Measurements from ENCODE around the gene IRF1. TPM values are rescaled to one million over a fixed set of nuclear protein-coding genes. Genes with fewer than 3 reads are reported as not detected.

IRF1 gene
- total and polyA plus RNA-seq, 7 donors, result 15.3 to 169 (median 37.2) TPM

- DNase-seq, result no peak
- no peaks in the 10 kb centered on the region for H3K27me3 ChIP-seq
- no peaks in the 10 kb centered on the region for H3K9me3 ChIP-seq
- intact Hi-C loops (cut with DNase I), result loop anchor here (5.0 kb wide), 1 partner anchor 317 kb away; no protein-coding TSS in a partner anchor
- 24 to 62% methylated on average over 2 of the region's 2 CpGs for WGBS, 2 donors
- no peak overlapping the region for H3K4me3 ChIP-seq
- H3K4me1 ChIP-seq, result peaks cover 0 to 29% (median 27%) of the 10 kb centered on the region in 4 donors
- peak overlapping the region; percentile 43 to 76 (median 74) for H3K27ac ChIP-seq
- no peaks in the 10 kb centered on the region for H3K36me3 ChIP-seq
- TF ChIP-seq POLR2A (IDR thresholded peaks at IDR 0.05) (no peak), EP300 (IDR thresholded peaks at IDR 0.05) (no peak), CTCF (IDR thresholded peaks at IDR 0.05) (no peak), POLR2AphosphoS5 (IDR thresholded peaks at IDR 0.05) (no peak)
Measured at GRCh38 chr5:132505641-132506040, 15.1 kb upstream of the IRF1 start.

GRCh38 chr5:132504746-132505145 lies 14.2 kb upstream of the IRF1 start:
- Histone ChIP-seq H3K4me3 (no peak overlapping the region), H3K9me3 (no peaks in the 10 kb centered on the region), H3K36me3 (no peaks in the 10 kb centered on the region), H3K27ac (peak overlapping the region in 3 of 4 donors; percentile 73 to 76 (median 74)), H3K27me3 (no peaks in the 10 kb centered on the region), H3K4me1 (peaks cover 0 to 29% (median 27%) of the 10 kb centered on the region in 4 donors)
- no peak for DNase-seq
- 14 to 57% methylated on average over 4 of the region's 4 CpGs for WGBS, 2 donors
- TF ChIP-seq EP300 (IDR thresholded peaks at IDR 0.05) (no peak), POLR2A (IDR thresholded peaks at IDR 0.05) (no peak), POLR2AphosphoS5 (IDR thresholded peaks at IDR 0.05) (no peak), CTCF (IDR thresholded peaks at IDR 0.05) (no peak)
- intact Hi-C loops (cut with DNase I), result loop anchor here (5.0 kb wide), 1 partner anchor 318 kb away; no protein-coding TSS in a partner anchor

- Histone ChIP-seq H3K36me3 (no peaks in the 10 kb centered on the region), H3K9me3 (no peaks in the 10 kb centered on the region), H3K4me3 (no peak overlapping the region), H3K4me1 (peaks cover 0 to 33% (median 28%) of the 10 kb centered on the region in 4 donors), H3K27me3 (no peaks in the 10 kb centered on the region), H3K27ac (no peak overlapping the region)
- no peak for TF ChIP-seq EP300 (IDR thresholded peaks at IDR 0.05)
- TF ChIP-seq POLR2AphosphoS5 (IDR thresholded peaks at IDR 0.05), result no peak
- TF ChIP-seq CTCF (IDR thresholded peaks at IDR 0.05), result no peak
- TF ChIP-seq POLR2A (IDR thresholded peaks at IDR 0.05), result no peak
- intact Hi-C loops (cut with DNase I), result no loop called here
- no peak for DNase-seq
- WGBS, 2 donors, result 65 to 90% methylated on average over 4 of the region's 4 CpGs
Measured at GRCh38 chr5:132503244-132503643, 12.7 kb upstream of the IRF1 start.

GRCh38 chr5:132501961-132502931 lies 11.7 kb upstream of the IRF1 start:
- H3K36me3 ChIP-seq, result no peaks in the 10 kb centered on the region
- no peak for TF ChIP-seq POLR2A (IDR thresholded peaks at IDR 0.05)
- no peak for TF ChIP-seq POLR2AphosphoS5 (IDR thresholded peaks at IDR 0.05)
- TF ChIP-seq EP300 (IDR thresholded peaks at IDR 0.05), result no peak
- TF ChIP-seq CTCF (IDR thresholded peaks at IDR 0.05), result no peak
- WGBS, 2 donors, result 44 to 77% methylated on average over 10 of the region's 10 CpGs
- intact Hi-C loops (cut with DNase I), result loop anchor here (1.0 kb wide), 1 partner anchor 116 kb away; no protein-coding TSS in a partner anchor
- H3K4me1 ChIP-seq, result peaks cover 0 to 43% (median 38%) of the 10 kb centered on the region in 4 donors
- no peak overlapping the region for H3K4me3 ChIP-seq
- no peak for DNase-seq
- peak overlapping the region; percentile 18 to 100 (median 96) for H3K27ac ChIP-seq
- no peaks in the 10 kb centered on the region for H3K27me3 ChIP-seq
- no peaks in the 10 kb centered on the region for H3K9me3 ChIP-seq
